ENCODE measurements around the gene HELZ. TPM values are rescaled to one million over a fixed set of nuclear protein-coding genes. Genes with fewer than 3 reads are reported as not detected.
A peak's percentile ranks its signal among the peaks of the same experiment; 100 is the strongest.
"Not testable (repeated sequence)": the region's sequence is repeated elsewhere in the genome, so short reads cannot be mapped to it uniquely, and the experiment has no call there.

HELZ gene
- total RNA-seq, 2 experiments from 2014 or later = 47.9 to 53.9 TPM

DNA sequence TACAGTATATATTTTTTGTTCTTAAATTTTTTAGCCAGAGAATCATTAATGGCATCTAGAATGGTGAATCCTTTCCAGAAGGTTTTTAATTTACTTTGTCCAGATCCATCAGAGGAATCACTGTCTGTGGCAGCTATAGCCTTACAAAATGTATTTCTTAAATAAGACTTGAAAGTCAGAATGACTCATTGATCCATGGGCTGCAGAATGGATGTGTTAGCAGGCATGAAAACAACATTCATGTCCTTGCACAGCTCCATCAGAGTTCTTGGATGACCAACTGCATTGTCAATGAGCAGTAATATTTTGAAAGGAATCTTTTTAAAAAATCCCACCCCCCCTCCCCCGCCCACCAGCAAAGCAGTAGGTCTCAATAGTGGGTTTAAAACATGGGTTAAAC, 149.2 kb downstream of the HELZ start:
- H3K9me3 Mint-ChIP-seq = no peaks in the 10 kb centered on the region
- no peak overlapping the region for H3K27ac Mint-ChIP-seq
- H3K27me3 Mint-ChIP-seq = no peaks in the 10 kb centered on the region
- H3K4me3 Mint-ChIP-seq = no peak overlapping the region
- H3K4me1 Mint-ChIP-seq = peaks cover 39% of the 10 kb centered on the region
- H3K36me3 Mint-ChIP-seq = peaks cover 33% of the 10 kb centered on the region
- DNase-seq = no peak

DNA sequence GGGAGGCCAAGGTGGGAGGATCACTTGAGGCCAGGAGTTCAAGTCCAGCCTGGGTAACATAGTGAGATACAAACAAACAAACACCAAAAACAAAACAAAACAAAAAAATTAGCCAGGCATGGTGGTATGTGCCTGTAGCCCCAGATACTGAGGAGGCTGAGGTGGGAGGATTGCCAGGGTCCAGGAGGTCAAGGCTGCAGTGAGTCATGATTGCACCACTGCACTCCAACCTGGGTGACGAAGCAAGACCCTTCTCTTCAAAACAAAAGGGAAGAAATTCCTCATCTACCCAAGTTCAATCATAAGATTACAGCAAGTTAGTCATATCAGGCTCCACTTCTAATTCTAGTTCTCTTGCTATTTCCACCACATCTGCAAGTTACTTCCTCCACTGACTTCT, 149.7 kb downstream of the HELZ start:
- H3K9me3 Mint-ChIP-seq, DNase-seq, H3K4me3 Mint-ChIP-seq, H3K27me3 Mint-ChIP-seq, H3K27ac Mint-ChIP-seq: not testable (repeated sequence)
- H3K4me1 Mint-ChIP-seq = peaks cover 40% of the 10 kb centered on the region
- H3K36me3 Mint-ChIP-seq = peaks cover 35% of the 10 kb centered on the region

DNA sequence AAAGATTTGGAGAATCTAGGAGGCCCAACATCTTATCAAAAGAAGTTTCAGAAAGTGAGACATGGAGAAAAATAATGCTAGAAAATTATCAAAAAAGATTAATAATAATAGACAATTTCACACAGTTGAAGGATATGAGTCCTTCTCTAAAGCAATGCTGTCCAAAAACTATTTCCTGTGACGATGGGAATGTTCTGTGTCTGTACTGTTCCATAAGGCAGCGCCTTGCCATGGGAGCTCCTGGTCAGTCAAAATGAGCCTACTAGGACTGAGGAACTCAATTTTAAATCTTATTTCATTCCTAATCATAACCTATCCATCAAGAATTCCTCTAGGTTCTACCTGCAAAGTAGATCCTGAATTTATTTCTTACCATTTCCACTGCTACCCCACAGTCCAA, 151.6 kb downstream of the HELZ start:
- H3K4me3 Mint-ChIP-seq = no peak overlapping the region
- H3K4me1 Mint-ChIP-seq = peaks cover 40% of the 10 kb centered on the region
- no peak for DNase-seq
- H3K36me3 Mint-ChIP-seq = peaks cover 36% of the 10 kb centered on the region
- H3K9me3 Mint-ChIP-seq = no peaks in the 10 kb centered on the region
- no peaks in the 10 kb centered on the region for H3K27me3 Mint-ChIP-seq
- no peak overlapping the region for H3K27ac Mint-ChIP-seq

DNA sequence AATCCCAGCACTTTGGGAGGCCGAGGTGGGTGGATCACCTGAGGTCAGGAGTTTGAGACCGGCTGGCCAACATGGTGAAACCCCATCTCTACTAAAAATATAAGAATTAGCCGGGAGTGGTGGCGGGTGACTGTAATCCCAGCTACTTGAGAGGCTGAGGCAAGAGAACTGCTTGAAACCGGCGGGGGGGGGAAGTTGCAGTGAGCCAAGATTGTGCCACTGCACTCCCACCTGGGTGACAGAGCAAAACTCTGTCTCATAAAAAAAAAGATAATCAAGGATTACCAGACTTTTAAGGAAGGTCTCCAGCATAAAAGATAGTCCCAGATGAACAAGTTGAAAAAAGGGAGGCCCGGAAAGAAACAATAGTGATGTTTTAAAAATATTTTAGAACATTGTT, 152.3 kb downstream of the HELZ start:
- not testable (repeated sequence) for DNase-seq, H3K27ac Mint-ChIP-seq, H3K4me3 Mint-ChIP-seq, H3K27me3 Mint-ChIP-seq, H3K9me3 Mint-ChIP-seq
- peaks cover 38% of the 10 kb centered on the region for H3K36me3 Mint-ChIP-seq
- H3K4me1 Mint-ChIP-seq = peaks cover 36% of the 10 kb centered on the region

DNA sequence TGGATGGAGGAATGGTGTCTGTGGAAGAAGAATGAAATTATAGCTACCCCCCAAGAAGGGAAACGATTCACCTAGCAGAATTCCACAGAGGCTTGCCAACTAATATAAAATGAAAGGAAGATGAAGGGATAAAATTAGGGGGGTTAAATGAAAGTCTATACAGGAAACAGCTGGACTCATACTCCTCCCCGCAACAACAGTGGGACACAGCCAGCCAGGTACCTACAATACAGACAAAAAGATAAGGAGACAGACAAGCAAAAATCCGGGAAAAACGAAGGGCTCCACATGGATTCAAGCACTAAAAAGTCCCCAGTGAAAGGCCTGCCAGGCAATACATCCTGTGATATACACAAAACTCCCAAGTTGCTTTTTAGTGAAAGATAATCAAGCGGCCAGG, 152.7 kb downstream of the HELZ start:
- DNase-seq = no peak
- Mint-ChIP-seq H3K4me3 (no peak overlapping the region), H3K27me3 (no peaks in the 10 kb centered on the region), H3K4me1 (peaks cover 36% of the 10 kb centered on the region), H3K36me3 (peaks cover 40% of the 10 kb centered on the region), H3K27ac (no peak overlapping the region), H3K9me3 (no peaks in the 10 kb centered on the region)

DNA sequence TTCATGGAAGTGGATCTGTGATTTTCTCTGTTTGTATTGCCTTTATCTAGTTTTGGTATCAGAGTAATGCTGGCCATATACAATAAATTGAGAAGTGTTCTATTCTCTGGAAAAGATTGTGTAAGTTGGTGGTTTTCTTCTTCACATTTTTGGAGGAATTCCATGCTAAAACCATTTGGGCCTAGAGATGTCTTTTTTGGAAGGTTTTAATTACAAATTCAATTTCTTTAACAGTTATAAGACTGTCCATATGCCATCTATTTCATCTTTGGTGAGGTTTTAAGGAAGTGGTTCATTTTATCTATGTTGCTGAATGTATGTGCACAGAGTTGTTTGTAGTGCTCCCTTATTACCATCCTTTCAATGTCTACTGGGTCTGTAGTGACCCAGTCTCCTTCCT, 154.7 kb downstream of the HELZ start:
- DNase-seq = no peak
- Mint-ChIP-seq H3K27ac (no peak overlapping the region), H3K4me3 (no peak overlapping the region), H3K4me1 (peaks cover 26% of the 10 kb centered on the region), H3K27me3 (no peaks in the 10 kb centered on the region), H3K36me3 (peaks cover 34% of the 10 kb centered on the region), H3K9me3 (no peaks in the 10 kb centered on the region)

DNA sequence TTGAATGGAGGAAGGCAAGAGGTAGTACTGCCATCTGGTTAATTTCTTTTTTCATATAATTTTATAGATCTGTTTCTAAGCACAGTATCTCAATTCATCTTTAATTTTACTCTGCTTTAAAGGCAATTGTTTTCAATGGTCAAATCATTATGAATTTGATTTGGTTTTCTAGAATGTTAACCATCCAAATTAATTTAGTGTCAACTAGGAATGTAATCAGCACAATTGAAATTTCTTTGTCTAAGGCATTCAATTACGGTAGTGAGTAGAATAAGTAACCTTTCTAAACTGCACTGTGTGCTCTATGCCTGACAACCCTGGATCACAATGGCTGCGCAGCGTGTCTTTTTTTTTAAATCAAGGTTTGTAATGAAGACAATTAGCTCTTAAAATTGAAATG, 156.4 kb downstream of the HELZ start:
- Mint-ChIP-seq H3K4me3 (no peak overlapping the region), H3K9me3 (no peaks in the 10 kb centered on the region), H3K36me3 (peaks cover 25% of the 10 kb centered on the region), H3K27me3 (no peaks in the 10 kb centered on the region), H3K4me1 (peaks cover 20% of the 10 kb centered on the region), H3K27ac (no peak overlapping the region)
- no peak for DNase-seq

DNA sequence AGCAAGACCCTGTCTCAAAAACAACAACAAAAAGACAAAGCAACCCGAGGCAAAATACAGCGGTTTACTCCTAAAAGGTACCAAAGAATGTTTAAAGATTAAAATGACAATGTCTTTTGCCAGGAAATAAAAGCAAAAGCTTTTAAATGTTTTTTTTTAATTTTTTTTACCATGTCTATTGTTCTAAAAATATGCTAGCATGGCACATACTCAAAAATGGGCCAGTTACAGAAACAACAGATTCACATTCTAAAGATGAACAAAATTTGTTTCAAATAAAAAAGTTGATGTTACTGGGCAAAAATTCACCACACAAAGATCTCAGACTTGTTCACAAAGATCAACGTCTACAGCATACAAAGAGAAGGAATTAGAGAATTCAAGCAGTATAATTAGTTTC, 159.6 kb downstream of the HELZ start:
- H3K9me3 Mint-ChIP-seq = no peaks in the 10 kb centered on the region
- no peak for DNase-seq
- H3K27me3 Mint-ChIP-seq = no peaks in the 10 kb centered on the region
- H3K4me3 Mint-ChIP-seq = no peak overlapping the region
- H3K36me3 Mint-ChIP-seq = peaks cover 29% of the 10 kb centered on the region
- H3K27ac Mint-ChIP-seq = no peak overlapping the region
- H3K4me1 Mint-ChIP-seq = peaks cover 30% of the 10 kb centered on the region

DNA sequence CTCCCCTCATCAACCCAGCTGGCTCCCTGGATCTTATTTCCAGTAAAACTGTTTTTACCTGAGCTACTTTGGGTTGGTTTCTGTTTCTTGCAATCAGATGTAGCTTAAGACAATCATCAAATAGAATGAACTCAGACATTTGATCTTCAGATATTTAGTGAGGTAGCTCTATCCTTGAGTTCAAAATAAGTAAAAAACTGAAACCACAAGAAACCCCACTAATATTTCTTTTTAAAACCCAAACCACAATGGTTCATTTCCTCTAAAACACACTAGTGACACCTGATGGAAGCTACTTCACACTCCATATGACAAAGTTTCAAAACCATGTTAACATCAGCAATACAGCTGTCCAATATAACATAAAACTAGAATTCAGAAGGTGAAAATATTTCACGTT, 162.9 kb downstream of the HELZ start:
- H3K36me3 Mint-ChIP-seq = peaks cover 17% of the 10 kb centered on the region
- no peaks in the 10 kb centered on the region for H3K9me3 Mint-ChIP-seq
- no peaks in the 10 kb centered on the region for H3K27me3 Mint-ChIP-seq
- no peak for DNase-seq
- peak overlapping the region; percentile 83 for H3K27ac Mint-ChIP-seq
- peaks cover 23% of the 10 kb centered on the region for H3K4me1 Mint-ChIP-seq
- H3K4me3 Mint-ChIP-seq = no peak overlapping the region

DNA sequence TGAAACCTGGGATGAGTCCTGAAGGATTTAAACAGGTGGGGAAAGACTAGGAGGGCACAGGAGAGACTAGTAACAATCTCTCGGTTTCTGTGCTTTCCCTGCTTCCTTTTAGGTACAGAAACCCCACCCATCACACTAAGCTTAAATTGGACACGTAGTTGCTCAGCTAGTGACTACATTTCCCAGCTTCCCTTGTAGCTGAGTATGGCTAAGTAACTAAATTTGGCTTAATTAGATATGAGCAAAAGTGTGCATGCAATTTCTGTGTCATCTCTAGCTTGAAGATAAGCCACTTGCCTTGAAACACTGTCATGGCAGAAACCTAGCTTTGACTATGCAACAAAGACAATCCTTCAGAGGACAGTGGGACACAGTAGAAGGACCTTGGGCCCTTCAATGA, 164.2 kb downstream of the HELZ start:
- no peak overlapping the region for H3K27ac Mint-ChIP-seq
- H3K9me3 Mint-ChIP-seq = no peaks in the 10 kb centered on the region
- DNase-seq = no peak
- H3K27me3 Mint-ChIP-seq = no peaks in the 10 kb centered on the region
- H3K36me3 Mint-ChIP-seq = peaks cover 12% of the 10 kb centered on the region
- H3K4me3 Mint-ChIP-seq = no peak overlapping the region
- H3K4me1 Mint-ChIP-seq = peaks cover 23% of the 10 kb centered on the region

DNA sequence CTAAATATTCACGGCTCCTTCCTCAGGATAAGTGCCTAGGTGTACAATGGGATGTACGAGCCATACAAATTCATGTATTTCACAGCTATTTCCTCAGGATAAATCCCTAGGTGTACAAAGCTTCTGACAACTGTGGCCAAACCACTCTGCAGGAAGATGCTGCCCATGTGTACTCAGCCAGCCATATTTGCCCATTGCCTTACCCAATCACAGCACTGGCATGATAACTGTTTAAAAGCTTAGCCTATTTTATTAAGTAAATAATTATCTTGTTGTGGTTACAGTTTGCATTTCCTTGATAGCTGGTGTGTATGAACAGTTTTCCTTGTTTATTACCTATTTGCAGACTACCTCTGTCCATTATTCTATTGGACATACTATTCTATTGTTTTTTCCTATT, 165.5 kb downstream of the HELZ start:
- Mint-ChIP-seq H3K36me3 (peaks cover 10% of the 10 kb centered on the region), H3K4me1 (peaks cover 22% of the 10 kb centered on the region), H3K4me3 (no peak overlapping the region), H3K9me3 (no peaks in the 10 kb centered on the region), H3K27me3 (no peaks in the 10 kb centered on the region), H3K27ac (no peak overlapping the region)
- no peak for DNase-seq

DNA sequence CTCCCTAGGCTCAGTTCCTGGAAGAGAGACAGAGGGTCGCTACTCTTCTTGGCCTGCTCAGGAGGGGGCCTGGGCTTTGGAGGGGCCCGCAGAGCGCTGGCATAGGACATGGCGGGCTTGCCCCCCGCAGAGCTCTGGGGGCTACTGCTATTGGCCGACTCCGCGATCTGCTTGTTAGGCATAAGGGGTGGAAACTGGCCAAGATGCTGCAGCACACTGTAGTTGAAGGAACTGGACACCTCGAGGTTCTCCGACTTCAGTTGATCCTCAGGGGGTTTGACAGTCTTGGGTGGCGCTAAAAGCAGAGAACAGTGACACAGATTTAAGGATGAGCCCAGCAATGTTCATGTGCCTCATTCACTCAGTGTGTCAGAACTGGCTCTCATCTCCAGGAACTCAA, 166.7 kb downstream of the HELZ start:
- no peak for DNase-seq
- Mint-ChIP-seq H3K9me3 (no peaks in the 10 kb centered on the region), H3K4me1 (peaks cover 16% of the 10 kb centered on the region), H3K27ac (no peak overlapping the region), H3K36me3 (peaks cover 10% of the 10 kb centered on the region), H3K4me3 (no peak overlapping the region), H3K27me3 (no peaks in the 10 kb centered on the region)

DNA sequence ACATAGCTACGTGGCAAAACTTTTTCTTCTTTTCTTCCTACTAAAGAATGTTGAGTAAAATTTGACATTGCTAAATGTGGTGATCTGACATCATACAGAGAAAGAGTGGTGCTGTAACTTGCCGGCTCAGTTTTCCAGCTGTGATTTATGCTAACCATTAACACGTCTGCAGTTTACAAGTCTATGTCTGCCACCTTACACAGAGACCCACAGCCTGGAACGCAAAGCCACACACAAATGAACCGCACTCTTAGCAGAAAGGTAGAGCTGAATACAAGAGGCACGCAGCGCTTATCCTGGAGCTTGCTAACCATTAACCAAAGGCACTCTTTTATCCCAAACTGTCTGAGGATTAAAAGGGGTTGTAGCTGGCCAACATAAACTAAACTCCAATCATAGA, 168.7 kb downstream of the HELZ start:
- Mint-ChIP-seq H3K27ac (no peak overlapping the region), H3K9me3 (no peaks in the 10 kb centered on the region), H3K36me3 (peaks cover 16% of the 10 kb centered on the region), H3K4me3 (no peak overlapping the region), H3K4me1 (peaks cover 5% of the 10 kb centered on the region), H3K27me3 (no peaks in the 10 kb centered on the region)
- DNase-seq = no peak

DNA sequence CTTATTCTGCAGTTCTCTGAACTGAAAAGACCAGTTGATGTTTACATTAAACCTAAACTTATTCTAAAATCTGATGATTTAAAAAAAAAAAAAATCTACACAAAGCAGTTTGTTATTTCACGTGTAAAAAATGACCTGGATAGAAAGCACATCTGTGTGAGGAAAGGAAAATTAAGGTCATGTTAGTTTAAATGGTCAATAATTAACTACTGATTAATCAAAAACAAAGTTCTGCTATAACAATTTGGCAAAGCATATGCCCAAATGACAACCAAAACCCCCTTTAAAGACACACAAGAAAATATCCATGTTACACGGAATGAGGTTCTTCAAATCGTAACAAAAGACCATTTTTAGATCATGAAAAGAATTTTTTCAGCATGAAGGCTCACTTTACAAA, 170.2 kb downstream of the HELZ start:
- no peaks in the 10 kb centered on the region for H3K4me1 Mint-ChIP-seq
- no peak overlapping the region for H3K27ac Mint-ChIP-seq
- no peaks in the 10 kb centered on the region for H3K9me3 Mint-ChIP-seq
- no peak for DNase-seq
- peaks cover 19% of the 10 kb centered on the region for H3K36me3 Mint-ChIP-seq
- no peak overlapping the region for H3K4me3 Mint-ChIP-seq
- no peaks in the 10 kb centered on the region for H3K27me3 Mint-ChIP-seq

DNA sequence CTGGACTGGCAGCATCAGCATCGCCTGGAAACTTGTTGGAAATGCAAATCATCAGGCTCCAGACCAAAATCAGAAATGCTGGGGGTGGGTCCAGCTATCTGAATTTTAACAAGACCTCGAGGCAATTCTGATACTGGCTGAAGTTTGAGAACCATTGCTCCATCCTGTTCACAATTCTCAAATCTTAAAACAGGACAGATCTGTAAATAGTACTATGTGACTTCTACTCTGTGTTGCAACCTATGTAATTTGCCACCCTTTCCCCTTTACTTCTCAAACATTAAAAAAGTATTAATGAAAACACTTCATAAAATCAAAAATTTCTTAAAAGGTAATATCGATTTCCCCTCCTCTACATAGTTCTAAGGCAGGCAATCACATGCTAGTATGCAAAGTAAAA, 172.1 kb downstream of the HELZ start:
- no peak for DNase-seq
- H3K4me1 Mint-ChIP-seq = no peaks in the 10 kb centered on the region
- no peak overlapping the region for H3K27ac Mint-ChIP-seq
- H3K27me3 Mint-ChIP-seq = no peaks in the 10 kb centered on the region
- H3K9me3 Mint-ChIP-seq = no peaks in the 10 kb centered on the region
- H3K4me3 Mint-ChIP-seq = no peak overlapping the region
- peaks cover 23% of the 10 kb centered on the region for H3K36me3 Mint-ChIP-seq

DNA sequence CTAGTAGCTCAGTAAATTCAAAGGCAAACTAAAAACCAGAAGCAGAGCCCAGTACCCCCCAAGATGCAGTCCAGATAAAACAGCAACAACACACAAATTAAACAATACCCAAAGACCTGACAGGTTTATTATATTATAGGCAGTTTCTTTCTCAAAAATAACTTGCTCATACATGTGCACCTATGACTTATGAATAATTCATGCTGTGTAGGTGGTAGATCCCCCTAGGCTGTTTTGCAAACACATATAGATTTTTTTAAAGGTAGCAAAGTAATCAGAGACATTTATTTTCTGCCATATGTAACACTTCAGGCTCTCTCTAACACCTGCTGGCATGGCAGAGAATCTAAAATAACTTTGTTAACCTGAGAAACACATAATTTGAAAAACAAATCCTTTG, 173.4 kb downstream of the HELZ start:
- Mint-ChIP-seq H3K9me3 (no peaks in the 10 kb centered on the region), H3K36me3 (peaks cover 23% of the 10 kb centered on the region), H3K4me1 (no peaks in the 10 kb centered on the region), H3K27ac (no peak overlapping the region), H3K4me3 (no peak overlapping the region), H3K27me3 (no peaks in the 10 kb centered on the region)
- DNase-seq = no peak

DNA sequence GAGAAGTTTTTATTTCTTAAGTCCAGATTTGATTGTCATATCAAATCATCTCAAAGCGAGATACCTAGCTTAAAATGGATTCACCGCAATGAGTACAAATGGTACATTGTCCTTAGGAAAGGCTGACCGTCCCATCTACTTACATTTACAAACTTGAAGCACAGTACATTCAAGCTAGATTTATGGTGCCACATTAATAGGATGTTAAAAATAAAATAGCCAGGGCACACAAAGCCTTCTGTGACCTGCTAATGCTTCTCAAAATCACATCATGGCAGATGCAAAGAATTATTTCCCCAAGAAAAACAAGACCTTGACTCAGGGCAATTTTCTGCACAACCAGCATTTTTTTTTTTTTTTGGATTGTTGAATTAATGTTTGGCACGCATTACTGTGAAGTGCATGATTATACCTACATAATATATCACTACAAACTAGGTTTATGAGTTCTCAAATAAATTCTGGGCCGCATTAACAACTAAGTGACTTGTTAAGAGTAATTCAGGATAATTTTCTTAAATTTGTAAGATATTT, 175.3 kb downstream of the HELZ start:
- H3K27ac Mint-ChIP-seq = no peak overlapping the region
- no peaks in the 10 kb centered on the region for H3K4me1 Mint-ChIP-seq
- H3K9me3 Mint-ChIP-seq = no peaks in the 10 kb centered on the region
- no peaks in the 10 kb centered on the region for H3K27me3 Mint-ChIP-seq
- no peak overlapping the region for H3K4me3 Mint-ChIP-seq
- no peak for DNase-seq
- H3K36me3 Mint-ChIP-seq = peaks cover 23% of the 10 kb centered on the region

Data from activated naive CD8-positive, alpha-beta T cell treated with anti-CD3 and anti-CD28 coated beads for 36 hours (primary cell).